OCI-M2 (cell line): ENCODE data around the gene CASTOR2.
"Not testable (repeated sequence)": the region's sequence is repeated elsewhere in the genome, so short reads cannot be mapped to it uniquely, and the experiment has no call there.

ENCODE experiments used
- DNase-seq: peaks from one replicate; lab custom pipeline; 2025; ENCODE audit not compliant: unreplicated experiment; lab: John Stamatoyannopoulos, UW

The CASTOR2 gene

GRCh38 chr7:74964511-74965119 lies at the start of gene CASTOR2:
Gene CASTOR2 (plus strand): TSS chr7:74964705. CDS start chr7:74964986, 281 bp downstream.
- not testable (repeated sequence) for DNase-seq

- not testable (repeated sequence) for DNase-seq
Observed at GRCh38 chr7:74922321-74922890, 42.1 kb upstream of the CASTOR2 start.

- not testable (repeated sequence) for DNase-seq
Observed at GRCh38 chr7:74923644-74924043, 40.9 kb upstream of the CASTOR2 start.

GRCh38 chr7:74926968-74927367 lies 37.5 kb upstream of the CASTOR2 start:
- not testable (repeated sequence) for DNase-seq

- DNase-seq, result not testable (repeated sequence)
Observed at GRCh38 chr7:74931563-74932328, 32.8 kb upstream of the CASTOR2 start.

- DNase-seq, result not testable (repeated sequence)
Observed at GRCh38 chr7:74939429-74939828, 25.1 kb upstream of the CASTOR2 start.

- not testable (repeated sequence) for DNase-seq
Observed at GRCh38 chr7:74941302-74942069, 23.0 kb upstream of the CASTOR2 start.

GRCh38 chr7:74943923-74944322 lies 20.6 kb upstream of the CASTOR2 start:
- not testable (repeated sequence) for DNase-seq

GRCh38 chr7:74947741-74948140 lies 16.8 kb upstream of the CASTOR2 start:
- DNase-seq, result not testable (repeated sequence)

- DNase-seq, result not testable (repeated sequence)
Observed at GRCh38 chr7:74953774-74954173, 10.7 kb upstream of the CASTOR2 start.

GRCh38 chr7:74958328-74958727 lies 6.2 kb upstream of the CASTOR2 start:
- DNase-seq, result not testable (repeated sequence)

GRCh38 chr7:74963704-74964510 lies 598 bp upstream of the CASTOR2 start:
- DNase-seq, result not testable (repeated sequence)

GRCh38 chr7:74966208-74966854 lies 1.8 kb downstream of the CASTOR2 start:
- DNase-seq, result not testable (repeated sequence)

GRCh38 chr7:74966909-74967308 lies 2.4 kb downstream of the CASTOR2 start:
- not testable (repeated sequence) for DNase-seq

GRCh38 chr7:74971431-74971830 lies 6.9 kb downstream of the CASTOR2 start:
- DNase-seq, result not testable (repeated sequence)

- DNase-seq, result not testable (repeated sequence)
Observed at GRCh38 chr7:74972377-74972776, 7.9 kb downstream of the CASTOR2 start.

GRCh38 chr7:74975959-74976358 lies 11.5 kb downstream of the CASTOR2 start:
- not testable (repeated sequence) for DNase-seq

GRCh38 chr7:74977523-74977922 lies 13.0 kb downstream of the CASTOR2 start:
- DNase-seq, result not testable (repeated sequence)

GRCh38 chr7:74988436-74988835 lies 23.9 kb downstream of the CASTOR2 start:
- not testable (repeated sequence) for DNase-seq

GRCh38 chr7:74993121-74993520 lies 28.6 kb downstream of the CASTOR2 start:
- no peak for DNase-seq
